Stimulated activated naive CD8-positive, alpha-beta T cell treated with anti-CD3 and anti-CD28 coated beads, Interleukin-15, Interleukin-2, amounts not matched to agents 100 ng/mL and 50 ng/mL, for 24 hours (primary cell): ENCODE data around the gene SMC4.
A peak's percentile ranks its signal among the peaks of the same experiment; 100 is the strongest.
"Not testable (repeated sequence)": the region's sequence is repeated elsewhere in the genome, so short reads cannot be mapped to it uniquely, and the experiment has no call there.

Source experiments
- H3K27ac Mint-ChIP-seq: one replicate; pipeline ENCODE4 v1.8.0; 2021; ENCODE audit warnings: mild to moderate bottlenecking, mixed read lengths
- H3K27me3 Mint-ChIP-seq: one replicate; pipeline ENCODE4 v1.8.0; 2021; ENCODE audit warnings: mixed read lengths
- H3K36me3 Mint-ChIP-seq: one replicate; pipeline ENCODE4 v1.8.0; 2021; ENCODE audit warnings: low read depth, mixed read lengths
- H3K4me1 Mint-ChIP-seq: one replicate; pipeline ENCODE4 v1.8.0; 2021; ENCODE audit warnings: low read depth, mixed read lengths
- H3K4me3 Mint-ChIP-seq: one replicate; pipeline ENCODE4 v1.8.0; 2021; ENCODE audit warnings: mild to moderate bottlenecking, mixed read lengths
- H3K9me3 Mint-ChIP-seq: one replicate; pipeline ENCODE4 v1.8.0; 2021; ENCODE audit warnings: mixed read lengths

SMC4 gene

GRCh38 chr3:160399125-160400029 is at the start of gene SMC4, which contains the start of gene IFT80:
Gene SMC4 (plus strand): TSS chr3:160399650. CDS start chr3:160400827, 1,177 bp downstream.
Gene IFT80 (minus strand): TSS chr3:160399225. CDS start chr3:160384600, 14,625 bp downstream.
- H3K36me3 Mint-ChIP-seq, result peaks cover 46% of the 10 kb centered on the region
- H3K9me3 Mint-ChIP-seq, result no peaks in the 10 kb centered on the region
- peak within 1 kb of the TSS; percentile 99 for H3K27ac Mint-ChIP-seq
- H3K4me3 Mint-ChIP-seq, result peak within 1 kb of the TSS; percentile 97
- H3K4me1 Mint-ChIP-seq, result peaks cover 56% of the 10 kb centered on the region
- peaks cover 9% of the 10 kb centered on the region for H3K27me3 Mint-ChIP-seq

GRCh38 chr3:160355826-160356225 is 43.6 kb upstream of the SMC4 start:
- Mint-ChIP-seq H3K36me3 (peaks cover 27% of the 10 kb centered on the region), H3K4me3 (no peak overlapping the region), H3K4me1 (no peaks in the 10 kb centered on the region), H3K9me3 (no peaks in the 10 kb centered on the region), H3K27ac (no peak overlapping the region), H3K27me3 (no peaks in the 10 kb centered on the region)

GRCh38 chr3:160362896-160363295 is 36.6 kb upstream of the SMC4 start:
- H3K9me3 Mint-ChIP-seq, H3K27ac Mint-ChIP-seq, H3K4me1 Mint-ChIP-seq, H3K4me3 Mint-ChIP-seq, H3K27me3 Mint-ChIP-seq: not testable (repeated sequence)
- H3K36me3 Mint-ChIP-seq, result peaks cover 47% of the 10 kb centered on the region

- no peaks in the 10 kb centered on the region for H3K27me3 Mint-ChIP-seq
- no peak overlapping the region for H3K4me3 Mint-ChIP-seq
- H3K27ac Mint-ChIP-seq, result no peak overlapping the region
- H3K36me3 Mint-ChIP-seq, result peaks cover 37% of the 10 kb centered on the region
- H3K4me1 Mint-ChIP-seq, result peaks cover 20% of the 10 kb centered on the region
- H3K9me3 Mint-ChIP-seq, result no peaks in the 10 kb centered on the region
Observed at GRCh38 chr3:160365869-160366522, 33.5 kb upstream of the SMC4 start.

GRCh38 chr3:160368804-160369203 is 30.6 kb upstream of the SMC4 start:
- no peaks in the 10 kb centered on the region for H3K9me3 Mint-ChIP-seq
- H3K27me3 Mint-ChIP-seq, result no peaks in the 10 kb centered on the region
- H3K36me3 Mint-ChIP-seq, result peaks cover 41% of the 10 kb centered on the region
- H3K4me3 Mint-ChIP-seq, result no peak overlapping the region
- no peak overlapping the region for H3K27ac Mint-ChIP-seq
- H3K4me1 Mint-ChIP-seq, result peaks cover 20% of the 10 kb centered on the region

- Mint-ChIP-seq H3K4me3 (no peak overlapping the region), H3K4me1 (peaks cover 20% of the 10 kb centered on the region), H3K27me3 (no peaks in the 10 kb centered on the region), H3K9me3 (no peaks in the 10 kb centered on the region), H3K27ac (no peak overlapping the region), H3K36me3 (peaks cover 42% of the 10 kb centered on the region)
Observed at GRCh38 chr3:160369784-160370183, 29.7 kb upstream of the SMC4 start.

GRCh38 chr3:160370987-160371857 is 28.2 kb upstream of the SMC4 start:
- no peak overlapping the region for H3K4me3 Mint-ChIP-seq
- peaks cover 36% of the 10 kb centered on the region for H3K36me3 Mint-ChIP-seq
- no peaks in the 10 kb centered on the region for H3K27me3 Mint-ChIP-seq
- no peaks in the 10 kb centered on the region for H3K9me3 Mint-ChIP-seq
- peaks cover 20% of the 10 kb centered on the region for H3K4me1 Mint-ChIP-seq
- no peak overlapping the region for H3K27ac Mint-ChIP-seq

- H3K27ac Mint-ChIP-seq, result no peak overlapping the region
- no peaks in the 10 kb centered on the region for H3K9me3 Mint-ChIP-seq
- no peaks in the 10 kb centered on the region for H3K27me3 Mint-ChIP-seq
- H3K4me1 Mint-ChIP-seq, result peaks cover 20% of the 10 kb centered on the region
- no peak overlapping the region for H3K4me3 Mint-ChIP-seq
- H3K36me3 Mint-ChIP-seq, result peaks cover 32% of the 10 kb centered on the region
Observed at GRCh38 chr3:160372780-160373179, 26.7 kb upstream of the SMC4 start.

GRCh38 chr3:160373655-160374054 is 25.8 kb upstream of the SMC4 start:
- Mint-ChIP-seq H3K27me3 (no peaks in the 10 kb centered on the region), H3K4me3 (no peak overlapping the region), H3K4me1 (peaks cover 15% of the 10 kb centered on the region), H3K27ac (no peak overlapping the region), H3K36me3 (peaks cover 32% of the 10 kb centered on the region), H3K9me3 (no peaks in the 10 kb centered on the region)

GRCh38 chr3:160374472-160374871 is 25.0 kb upstream of the SMC4 start:
- H3K9me3 Mint-ChIP-seq, result no peaks in the 10 kb centered on the region
- H3K27me3 Mint-ChIP-seq, result no peaks in the 10 kb centered on the region
- no peak overlapping the region for H3K4me3 Mint-ChIP-seq
- peaks cover 12% of the 10 kb centered on the region for H3K4me1 Mint-ChIP-seq
- peaks cover 32% of the 10 kb centered on the region for H3K36me3 Mint-ChIP-seq
- no peak overlapping the region for H3K27ac Mint-ChIP-seq

GRCh38 chr3:160374925-160375324 is 24.5 kb upstream of the SMC4 start:
- H3K27ac Mint-ChIP-seq, result no peak overlapping the region
- no peaks in the 10 kb centered on the region for H3K27me3 Mint-ChIP-seq
- peaks cover 36% of the 10 kb centered on the region for H3K36me3 Mint-ChIP-seq
- peaks cover 9% of the 10 kb centered on the region for H3K4me1 Mint-ChIP-seq
- no peaks in the 10 kb centered on the region for H3K9me3 Mint-ChIP-seq
- no peak overlapping the region for H3K4me3 Mint-ChIP-seq

- Mint-ChIP-seq H3K27me3 (no peaks in the 10 kb centered on the region), H3K4me1 (peaks cover under 1% of the 10 kb centered on the region), H3K36me3 (peaks cover 50% of the 10 kb centered on the region), H3K4me3 (no peak overlapping the region), H3K27ac (no peak overlapping the region), H3K9me3 (no peaks in the 10 kb centered on the region)
Observed at GRCh38 chr3:160376681-160377080, 22.8 kb upstream of the SMC4 start.

- H3K9me3 Mint-ChIP-seq, result no peaks in the 10 kb centered on the region
Observed at GRCh38 chr3:160378331-160379109, 20.9 kb upstream of the SMC4 start.

GRCh38 chr3:160379628-160380214 is 19.7 kb upstream of the SMC4 start:
- no peaks in the 10 kb centered on the region for H3K27me3 Mint-ChIP-seq
- H3K36me3 Mint-ChIP-seq, result peaks cover 27% of the 10 kb centered on the region
- no peak overlapping the region for H3K27ac Mint-ChIP-seq
- H3K9me3 Mint-ChIP-seq, result no peaks in the 10 kb centered on the region
- peaks cover 3% of the 10 kb centered on the region for H3K4me1 Mint-ChIP-seq
- no peak overlapping the region for H3K4me3 Mint-ChIP-seq

More at GRCh38 chr3:160378331-160379109, 20.9 kb upstream of the SMC4 start:
- Mint-ChIP-seq H3K4me3 (no peak overlapping the region), H3K27me3 (no peaks in the 10 kb centered on the region), H3K27ac (no peak overlapping the region), H3K4me1 (peaks cover 3% of the 10 kb centered on the region), H3K36me3 (peaks cover 35% of the 10 kb centered on the region)
